Fibroblast of skin of right biceps (primary cell): ENCODE results near the gene TGM1.
A peak's percentile ranks its signal among the peaks of the same experiment; 100 is the strongest.

Experiments
- DNase-seq: peaks from one replicate; pipeline ENCODE4 v3.0.0-alpha.2; 2013

TGM1 gene

GRCh38 chr14:24269910-24270536 lies 7.0 kb upstream of the TGM1 start:
- no peak for DNase-seq

DNA sequence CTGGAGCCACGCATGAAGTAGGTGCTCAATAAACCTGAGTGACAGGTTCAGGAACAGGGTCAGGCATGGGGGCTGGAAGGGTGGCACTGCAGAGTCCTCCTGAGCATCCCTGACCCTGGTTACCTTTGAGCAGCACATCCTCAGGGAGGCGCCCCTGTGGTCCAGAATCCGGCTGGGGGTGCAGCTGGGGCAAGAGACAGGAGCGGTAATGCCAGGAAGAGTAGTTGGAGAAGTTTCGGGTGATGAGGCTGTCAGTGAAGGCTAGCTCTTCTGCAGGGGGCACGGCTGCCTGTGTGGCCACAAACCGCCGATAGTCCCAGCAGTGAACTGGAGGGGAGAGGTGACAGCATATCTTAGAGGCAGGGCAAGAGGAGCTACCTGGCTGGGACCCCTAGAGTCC lies 6.4 kb upstream of the TGM1 start:
- no peak for DNase-seq

- no peak for DNase-seq
Measured at GRCh38 chr14:24268225-24268624, 5.2 kb upstream of the TGM1 start.

GRCh38 chr14:24267516-24267915 lies 4.5 kb upstream of the TGM1 start:
- no peak for DNase-seq

DNA sequence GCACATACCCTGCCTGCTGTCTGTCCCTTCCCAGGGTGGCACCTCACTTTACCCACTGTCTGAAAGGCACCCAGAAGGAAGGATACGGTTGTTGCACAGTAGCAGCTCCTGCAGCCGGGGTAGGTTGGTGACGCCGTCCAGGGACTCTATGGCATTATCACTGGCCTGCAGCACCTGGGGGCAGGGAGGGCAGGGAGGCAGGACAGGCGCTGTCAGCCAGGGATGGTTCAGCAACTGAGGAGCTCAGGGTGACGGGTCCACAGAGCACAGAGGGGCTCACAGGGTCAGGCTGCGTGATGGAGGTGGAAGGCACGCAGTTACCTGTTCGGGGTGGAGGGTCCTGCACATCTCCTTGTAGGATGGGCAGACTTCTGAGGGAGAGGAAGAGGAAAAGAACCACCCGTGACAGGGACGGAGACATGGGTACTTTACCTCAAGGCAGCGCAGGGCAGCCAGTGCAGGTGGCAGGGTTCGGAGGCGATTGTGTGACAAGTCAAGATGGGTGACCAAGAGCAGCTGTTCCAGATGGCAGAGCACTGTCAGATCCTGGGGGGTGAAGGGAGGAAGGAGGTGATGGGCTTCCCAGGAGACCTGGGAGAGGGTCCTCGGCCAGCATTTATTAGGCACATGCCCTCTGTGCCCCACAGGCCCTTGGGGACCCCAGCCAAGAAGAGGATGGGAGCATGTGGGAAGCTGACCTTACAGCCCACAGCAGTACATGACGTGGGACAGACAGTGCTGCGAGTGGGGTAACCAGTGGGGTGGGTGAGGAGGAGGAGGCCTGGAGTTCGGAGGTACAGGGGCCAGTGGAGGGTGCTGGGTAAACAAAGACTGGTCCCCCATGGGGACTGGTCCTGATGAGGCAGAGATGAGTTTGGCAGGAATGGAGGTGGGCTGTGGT lies 3.6 kb upstream of the TGM1 start:
- DNase-seq = no peak

DNA sequence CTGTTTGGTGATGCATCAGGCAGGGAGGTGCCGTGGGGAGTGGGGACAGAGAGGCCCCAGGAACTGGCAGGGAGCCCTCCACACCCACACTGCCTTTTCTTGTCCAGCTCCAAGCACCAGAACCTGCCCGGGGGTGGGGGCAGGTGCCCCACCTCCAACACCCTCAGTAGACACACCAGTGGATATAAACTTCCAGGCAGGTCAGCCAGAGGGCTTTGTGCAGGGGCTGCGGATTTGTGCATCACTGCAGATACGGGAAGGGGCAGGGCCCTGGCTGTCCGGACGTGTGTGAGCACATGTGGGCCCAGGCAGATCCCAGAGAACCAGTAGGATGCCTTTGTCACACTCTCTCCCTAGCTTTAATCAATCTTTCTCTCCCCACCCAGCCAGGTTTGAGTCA lies 1.3 kb upstream of the TGM1 start:
- DNase-seq = no peak

DNA sequence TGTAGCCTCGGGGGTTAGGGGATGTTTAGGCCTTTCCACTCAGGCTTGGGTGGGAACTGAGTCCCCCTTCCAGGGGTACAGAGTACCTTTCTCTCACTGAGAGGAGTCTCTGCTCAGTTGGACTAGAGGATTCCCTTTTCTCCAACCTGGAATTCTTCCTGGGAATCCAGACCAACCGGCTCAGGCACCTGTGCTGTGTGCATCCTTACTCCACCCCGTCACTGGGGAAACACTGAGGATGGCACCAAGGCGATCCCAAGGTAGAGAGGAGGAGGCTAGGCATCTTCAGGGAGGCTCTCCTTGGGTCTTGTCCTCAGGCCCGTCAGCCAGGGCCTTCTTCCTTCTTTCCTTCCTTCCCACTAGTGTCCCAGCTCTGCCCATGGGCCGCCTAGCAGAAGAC lies 871 bp upstream of the TGM1 start:
- no peak for DNase-seq

DNA sequence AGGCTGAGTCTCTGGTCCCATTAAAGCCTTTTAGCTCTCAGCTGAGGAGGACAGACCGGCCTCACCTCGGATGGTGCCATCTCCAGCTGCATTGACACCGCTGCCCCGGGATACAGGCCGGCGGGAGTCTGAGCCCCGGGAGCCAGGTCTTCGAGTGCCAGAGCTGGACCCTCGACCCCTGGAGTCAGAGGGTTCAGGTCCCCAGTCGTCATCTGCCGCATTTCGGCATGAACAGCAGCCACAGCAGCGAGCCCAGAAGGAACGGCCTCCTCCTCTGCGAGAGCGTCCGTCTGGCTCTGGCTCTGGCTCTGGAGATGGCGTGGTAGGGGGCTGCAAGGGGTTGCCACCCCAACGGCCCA lies 1.0 kb downstream of the TGM1 start:
- DNase-seq = no peak

DNA sequence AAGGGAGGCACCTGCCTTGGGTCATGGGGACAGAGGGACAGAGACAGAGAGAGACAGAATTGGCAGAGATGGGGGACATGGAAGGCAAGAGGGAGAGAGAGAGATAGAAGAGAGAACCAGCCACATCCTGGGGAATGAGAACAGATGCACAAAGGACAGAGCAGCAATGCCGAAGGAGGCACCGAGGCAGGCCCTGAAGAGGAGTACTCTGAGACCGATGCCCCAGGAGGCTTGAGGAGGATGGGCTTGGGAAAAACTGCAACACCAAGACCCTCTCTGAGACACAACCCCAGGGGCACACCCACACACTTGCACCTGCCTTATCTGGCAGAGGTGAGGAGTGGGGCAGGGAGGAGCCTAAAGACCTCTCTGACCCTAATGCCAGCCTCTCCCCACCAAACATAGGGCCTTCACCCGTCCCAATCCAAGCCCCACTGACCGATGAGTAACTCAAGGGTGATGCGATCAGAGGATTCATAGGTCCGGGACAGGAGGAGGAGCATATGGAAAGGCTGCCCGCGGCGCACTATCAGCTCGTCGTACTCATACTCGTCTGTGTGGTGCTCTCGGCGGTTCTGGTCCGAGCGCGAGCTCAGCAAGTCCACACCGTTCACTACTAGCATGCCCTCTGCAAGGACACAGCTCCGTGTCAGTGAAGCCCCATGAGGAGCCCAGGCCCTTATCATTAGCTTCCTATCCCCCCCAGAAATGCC lies 1.6 kb downstream of the TGM1 start:
- no peak for DNase-seq

DNA sequence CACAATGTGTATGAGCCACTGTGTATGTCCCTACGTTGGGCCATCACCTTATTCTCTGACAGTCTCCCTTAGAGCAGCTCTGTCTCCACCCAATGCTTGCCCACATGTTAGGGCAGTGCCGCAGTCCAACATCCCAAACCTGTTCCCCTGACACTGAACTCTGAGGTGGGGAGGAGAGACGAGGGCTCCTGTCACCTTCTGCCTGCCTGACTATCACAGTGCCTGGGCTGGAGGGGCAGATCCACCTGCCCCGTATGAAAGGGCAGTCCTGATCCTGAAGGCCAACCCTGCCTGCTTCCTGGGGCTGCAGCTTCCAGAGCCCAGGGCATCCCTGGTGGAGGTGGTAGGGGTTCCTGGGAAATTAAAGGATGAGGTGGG lies 2.2 kb downstream of the TGM1 start:
- no peak for DNase-seq

- DNase-seq = no peak
Measured at GRCh38 chr14:24260026-24260779, 2.8 kb downstream of the TGM1 start.

GRCh38 chr14:24259282-24260025 lies 3.5 kb downstream of the TGM1 start:
- DNase-seq = peak; percentile 77

DNA sequence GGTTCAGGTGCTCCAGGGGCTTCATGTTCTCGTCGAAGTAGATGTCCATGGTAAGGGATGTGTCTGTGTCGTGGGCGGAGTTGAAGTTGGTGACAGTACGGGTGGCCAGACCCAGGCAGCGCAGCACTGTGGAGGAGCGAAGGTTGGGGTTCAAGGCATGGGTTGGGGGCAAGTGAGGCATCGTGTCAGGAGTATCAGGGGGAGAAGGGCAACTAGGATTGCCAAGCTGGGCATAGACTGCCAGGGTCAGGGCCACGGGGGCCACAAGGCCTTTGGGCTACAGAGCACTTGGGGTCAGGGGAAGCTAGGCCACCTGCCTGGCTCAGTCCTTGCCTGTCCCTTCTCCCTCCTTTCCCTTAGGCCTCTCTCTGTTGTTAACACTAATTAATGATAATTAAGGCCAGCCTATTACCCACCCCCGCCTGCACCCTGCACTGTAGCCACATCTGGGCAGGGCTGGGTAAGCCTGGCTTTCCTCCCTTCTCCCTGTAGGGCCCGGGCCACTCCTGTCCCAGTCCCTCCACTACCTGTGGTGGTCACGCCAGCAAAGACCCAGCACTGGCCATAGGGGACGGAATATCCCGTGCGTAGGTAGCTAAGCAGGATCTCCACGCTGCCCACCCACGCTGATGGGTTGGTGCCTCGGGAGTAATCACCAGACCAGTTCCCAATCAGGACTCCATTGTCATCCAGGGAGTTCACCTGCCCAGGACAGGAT lies 4.3 kb downstream of the TGM1 start:
- DNase-seq = no peak

DNA sequence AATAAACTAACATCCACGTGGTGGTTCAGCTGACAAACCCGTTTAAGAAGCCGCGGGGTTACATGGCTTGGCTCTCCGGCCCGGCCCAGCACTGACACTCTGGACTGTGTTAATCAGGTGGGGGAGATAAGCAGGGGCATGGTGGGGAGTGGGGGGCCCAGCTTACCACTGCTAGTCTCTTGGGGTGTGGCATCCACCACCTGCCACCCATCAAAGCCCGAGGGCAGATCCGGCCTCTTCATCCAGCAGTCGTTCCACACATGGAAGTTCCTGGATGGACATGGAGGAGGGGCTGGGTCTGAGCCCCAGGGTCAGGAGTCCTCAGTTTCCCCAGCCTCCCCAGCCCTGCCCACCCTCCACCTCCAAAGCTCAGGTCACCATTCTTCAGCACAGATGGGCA lies 4.9 kb downstream of the TGM1 start:
- DNase-seq = no peak

GRCh38 chr14:24256960-24257359 lies 6.0 kb downstream of the TGM1 start:
- DNase-seq = no peak

DNA sequence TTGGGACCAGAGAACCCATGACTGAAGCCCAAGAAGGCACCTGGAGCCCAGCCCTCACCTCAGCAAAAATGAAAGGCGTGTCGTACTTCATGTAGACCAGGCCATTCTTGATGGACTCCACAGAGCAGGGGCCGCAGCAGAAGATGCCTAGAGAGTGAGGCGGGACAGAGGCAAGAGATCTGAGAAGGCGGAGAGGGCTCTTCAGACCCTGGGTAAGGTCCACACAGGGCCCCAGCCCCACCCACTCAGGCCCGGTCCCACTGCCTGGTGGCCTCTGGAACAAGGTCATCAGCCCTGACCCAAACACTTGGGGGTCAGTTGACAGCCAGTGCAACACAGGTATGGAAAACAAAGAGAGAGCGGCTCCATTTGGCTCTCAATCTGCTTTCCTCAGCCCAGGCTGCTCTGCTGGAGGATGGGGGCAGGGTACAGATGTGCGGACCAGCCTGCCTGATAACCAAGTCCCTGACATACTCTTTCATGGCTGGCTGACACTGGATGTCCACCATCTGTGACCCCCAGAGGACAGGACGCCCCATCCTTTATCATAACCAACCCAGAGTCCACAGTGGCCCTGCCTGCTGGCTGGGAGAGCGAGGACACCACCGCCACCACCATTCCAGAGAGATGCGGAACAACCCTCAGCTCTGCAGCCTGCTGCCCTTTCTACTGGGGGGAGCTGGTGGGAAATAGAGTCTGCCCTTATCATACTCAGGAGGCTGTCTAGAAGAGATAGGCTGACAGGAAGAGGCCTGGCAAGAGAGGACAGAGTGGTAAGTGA lies 6.9 kb downstream of the TGM1 start:
- DNase-seq = no peak

DNA sequence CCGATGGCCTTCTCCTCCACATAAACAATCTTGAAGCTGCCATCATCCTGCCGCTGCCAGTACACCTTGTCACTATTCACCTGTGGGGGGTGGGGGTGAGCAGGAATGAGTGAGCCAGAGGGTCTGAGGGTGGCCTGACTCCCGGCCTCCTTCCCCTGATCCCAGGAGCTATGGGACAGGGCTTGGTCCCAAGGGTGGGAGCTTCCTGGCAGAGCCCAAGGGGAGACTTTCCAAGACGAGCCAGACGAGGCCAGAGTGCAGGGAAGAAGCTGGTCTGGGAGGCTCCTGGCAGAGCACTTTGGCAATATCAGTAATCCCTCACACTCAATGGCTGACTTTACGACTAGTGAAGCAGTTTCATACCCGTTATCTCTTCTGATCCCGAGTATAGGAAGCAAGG lies 7.5 kb downstream of the TGM1 start:
- no peak for DNase-seq

- no peak for DNase-seq
Measured at GRCh38 chr14:24254630-24255392, 8.2 kb downstream of the TGM1 start.

DNA sequence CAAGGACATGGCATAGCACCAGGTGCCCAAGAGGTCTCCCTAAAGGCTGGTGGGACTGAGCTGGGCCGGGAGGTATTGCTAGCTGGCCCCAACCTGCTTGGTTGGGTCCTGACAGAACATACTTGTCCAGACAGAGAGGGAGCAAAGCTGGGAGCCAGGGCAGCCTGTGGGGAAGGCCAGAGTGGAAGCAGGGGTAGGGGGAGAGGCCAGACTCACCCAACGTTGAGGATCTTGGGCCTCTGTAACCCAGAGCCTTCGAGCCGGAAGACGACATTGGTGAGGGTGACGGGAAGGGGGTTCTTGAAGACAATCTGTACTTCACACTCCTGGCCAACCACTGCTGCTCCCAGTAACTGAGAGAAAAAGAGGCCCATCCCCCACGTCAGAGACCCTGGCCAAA lies 9.0 kb downstream of the TGM1 start:
- no peak for DNase-seq
